ENCODE measurements around the gene TUBGCP2.

DNA sequence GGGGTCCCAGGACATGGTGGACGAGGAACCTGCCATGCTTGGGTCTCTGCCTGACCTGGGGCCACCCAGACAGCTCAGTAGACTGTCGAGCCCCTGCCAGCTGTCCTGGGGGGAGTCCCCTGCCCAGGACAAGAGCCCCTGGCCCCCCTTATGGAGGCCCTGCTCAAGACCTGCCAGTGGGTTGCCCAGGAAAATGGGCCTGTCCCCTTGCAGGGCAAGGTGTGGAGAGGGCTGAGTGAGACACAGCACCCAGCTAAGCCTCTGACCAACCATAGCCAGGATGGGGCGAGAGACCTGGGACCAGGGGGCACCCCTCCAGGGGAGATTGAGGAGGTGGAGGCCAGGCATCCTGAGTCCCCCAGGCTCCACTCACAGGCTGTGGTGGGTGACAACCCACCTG, 47.3 kb upstream of the TUBGCP2 start:
- TF ChIP-seq, protein P1, sequence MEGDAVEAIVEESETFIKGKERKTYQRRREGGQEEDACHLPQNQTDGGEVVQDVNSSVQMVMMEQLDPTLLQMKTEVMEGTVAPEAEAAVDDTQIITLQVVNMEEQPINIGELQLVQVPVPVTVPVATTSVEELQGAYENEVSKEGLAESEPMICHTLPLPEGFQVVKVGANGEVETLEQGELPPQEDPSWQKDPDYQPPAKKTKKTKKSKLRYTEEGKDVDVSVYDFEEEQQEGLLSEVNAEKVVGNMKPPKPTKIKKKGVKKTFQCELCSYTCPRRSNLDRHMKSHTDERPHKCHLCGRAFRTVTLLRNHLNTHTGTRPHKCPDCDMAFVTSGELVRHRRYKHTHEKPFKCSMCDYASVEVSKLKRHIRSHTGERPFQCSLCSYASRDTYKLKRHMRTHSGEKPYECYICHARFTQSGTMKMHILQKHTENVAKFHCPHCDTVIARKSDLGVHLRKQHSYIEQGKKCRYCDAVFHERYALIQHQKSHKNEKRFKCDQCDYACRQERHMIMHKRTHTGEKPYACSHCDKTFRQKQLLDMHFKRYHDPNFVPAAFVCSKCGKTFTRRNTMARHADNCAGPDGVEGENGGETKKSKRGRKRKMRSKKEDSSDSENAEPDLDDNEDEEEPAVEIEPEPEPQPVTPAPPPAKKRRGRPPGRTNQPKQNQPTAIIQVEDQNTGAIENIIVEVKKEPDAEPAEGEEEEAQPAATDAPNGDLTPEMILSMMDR (IDR thresholded peaks at IDR 0.05): no peak
- no peak for TF ChIP-seq POLR2A (IDR thresholded peaks at IDR 0.05)

All from suprapubic skin (tissue), 3 donors.